Astrocyte (in vitro differentiated cells and primary cell): Measurements from ENCODE around the gene DRP2. TPM values are rescaled to one million over a fixed set of nuclear protein-coding genes. Genes with fewer than 3 reads are reported as not detected.

Experiments
- DNase-seq: peaks from one replicate; pipeline ENCODE4 v3.0.0-alpha.2; 2010; ENCODE audit warnings: low read depth
- FAIRE-seq: peaks from 2 replicates; lab custom pipeline; 2011; peaks lifted over from hg19 to GRCh38; lab: Jason Lieb, UNC
- H2AFZ ChIP-seq: 2 replicates; pipeline ENCODE4 v1.6.0; 2012; ENCODE audit warnings: low read depth, low read length, inconsistent platforms
- H3K27ac ChIP-seq: 2 replicates; pipeline ENCODE4 v1.5.1; 2011; ENCODE audit warnings: low read depth, low read length, inconsistent platforms
- H3K27me3 ChIP-seq: 2 replicates; pipeline ENCODE4 v1.6.0; 2011; ENCODE audit warnings: low read length, inconsistent platforms; ENCODE audit not compliant: insufficient read depth
- H3K36me3 ChIP-seq: 2 replicates; pipeline ENCODE4 v1.5.1; 2011; ENCODE audit warnings: low read length, inconsistent platforms; ENCODE audit not compliant: insufficient read depth
- H3K4me1 ChIP-seq: 2 replicates; pipeline ENCODE4 v1.5.1; 2011; ENCODE audit warnings: low read length, inconsistent platforms; ENCODE audit not compliant: insufficient read depth
- H3K4me2 ChIP-seq: 2 replicates; pipeline ENCODE4 v1.6.0; 2012; ENCODE audit warnings: low read length, inconsistent platforms
- H3K4me3 ChIP-seq: 2 replicates; pipeline ENCODE4 v1.5.1; 2011; ENCODE audit warnings: low read depth, mild to moderate bottlenecking, low read length, inconsistent platforms; ENCODE audit not compliant: insufficient read depth
- H3K79me2 ChIP-seq: 2 replicates; pipeline ENCODE4 v1.6.0; 2012; ENCODE audit warnings: mild to moderate bottlenecking, low read length, inconsistent platforms; ENCODE audit not compliant: insufficient read depth
- H3K9ac ChIP-seq: 2 replicates; pipeline ENCODE4 v1.6.0; 2012; ENCODE audit warnings: mild to moderate bottlenecking, low read length, inconsistent platforms
- H3K9me3 ChIP-seq: 2 replicates; pipeline ENCODE4 v1.5.1; 2012; ENCODE audit warnings: low read depth, mild to moderate bottlenecking, low read length, inconsistent platforms; ENCODE audit not compliant: insufficient read depth
- H4K20me1 ChIP-seq: 2 replicates; pipeline ENCODE4 v1.6.0; 2012; ENCODE audit warnings: low read length, inconsistent platforms; ENCODE audit not compliant: insufficient read depth
- H3K27ac Mint-ChIP-seq: one replicate; pipeline ENCODE4 v1.8.0; 2021; ENCODE audit warnings: mild to moderate bottlenecking, mixed read lengths; ENCODE audit not compliant: unreplicated experiment
- H3K27me3 Mint-ChIP-seq: one replicate; pipeline ENCODE4 v1.8.0; 2021; ENCODE audit warnings: low read depth, mixed read lengths; ENCODE audit not compliant: unreplicated experiment
- H3K36me3 Mint-ChIP-seq: one replicate; pipeline ENCODE4 v1.8.0; 2021; ENCODE audit warnings: low read depth, mixed read lengths; ENCODE audit not compliant: unreplicated experiment
- H3K4me1 Mint-ChIP-seq: one replicate; pipeline ENCODE4 v1.8.0; 2021; ENCODE audit warnings: low read depth, mixed read lengths; ENCODE audit not compliant: unreplicated experiment
- H3K4me3 Mint-ChIP-seq: one replicate; pipeline ENCODE4 v1.8.0; 2021; ENCODE audit warnings: mild to moderate bottlenecking, moderate library complexity, mixed read lengths; ENCODE audit not compliant: unreplicated experiment
- H3K9me3 Mint-ChIP-seq: one replicate; pipeline ENCODE4 v1.8.0; 2021; ENCODE audit warnings: mild to moderate bottlenecking, mixed read lengths; ENCODE audit not compliant: unreplicated experiment
- EZH2 ChIP-seq: IDR thresholded peaks from 2 replicates; pipeline ENCODE4 v1.6.1; 2012; ENCODE audit warnings: mild to moderate bottlenecking, low read length, inconsistent platforms; ENCODE audit not compliant: insufficient read depth
- total RNA-seq: library from RNA; stranded (reverse); gene quantifications from 2 replicates; pipeline ENCODE4 v1.2.1, GENCODE V29; 2021
- TF ChIP-seq, protein P1 (sequence below): IDR thresholded peaks from 2 replicates; pipeline ENCODE4 v1.5.1; 2011; ENCODE audit warnings: low read depth, mild to moderate bottlenecking, inconsistent platforms, low read length, moderate library complexity; ENCODE audit not compliant: insufficient read depth

DRP2 gene
- total RNA-seq, 1 donor from 2014 or later: 4.2 TPM

DNA sequence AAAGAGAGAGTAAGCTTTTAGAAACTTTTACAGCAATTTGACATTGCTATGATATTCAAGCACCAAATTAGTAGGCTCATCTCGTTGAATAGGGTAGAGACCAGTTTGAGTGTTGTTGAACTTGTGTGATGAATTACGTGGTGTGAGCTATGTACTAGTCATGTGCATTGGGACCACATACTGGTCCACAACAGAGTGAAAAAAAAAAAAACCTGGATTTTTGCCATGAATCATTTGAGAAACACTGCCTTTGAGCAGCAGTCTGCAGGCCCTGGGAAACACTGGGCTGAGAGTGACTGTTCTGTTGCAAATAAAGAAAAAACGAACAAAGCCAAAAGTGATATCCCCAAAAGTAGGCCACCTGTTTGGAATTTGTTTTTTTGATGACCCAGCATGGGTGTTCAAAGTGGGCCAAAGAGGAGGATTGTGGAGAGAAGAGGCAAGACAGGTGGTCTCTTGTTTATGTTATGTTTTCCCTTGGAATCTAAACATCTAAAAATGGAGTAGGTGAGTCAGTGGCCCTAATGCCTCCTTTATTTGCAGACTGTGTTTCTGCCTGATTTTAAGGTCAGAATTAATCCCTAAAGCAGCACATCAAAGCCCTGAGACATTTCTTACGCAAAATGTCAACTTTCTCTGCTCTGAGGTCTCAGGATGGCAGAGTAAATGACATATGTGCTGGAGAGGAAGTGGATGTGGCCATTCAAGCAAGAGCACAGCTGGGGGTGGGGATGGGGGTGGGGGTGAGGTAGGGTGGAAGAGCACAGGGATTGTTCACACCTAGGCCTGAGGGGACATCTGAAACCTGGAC lies 38.1 kb downstream of the DRP2 start:
- H3K27me3 ChIP-seq: no peaks in the 10 kb centered on the region
- FAIRE-seq (peak; percentile 88), DNase-seq (peak; percentile 16)
- Mint-ChIP-seq H3K4me3 (no peak overlapping the region), H3K27me3 (no peaks in the 10 kb centered on the region), H3K27ac (no peak overlapping the region), H3K4me1 (peaks cover 4% of the 10 kb centered on the region), H3K36me3 (peaks cover 2% of the 10 kb centered on the region), H3K9me3 (no peaks in the 10 kb centered on the region)
- no peak overlapping the region for H3K4me3 ChIP-seq
- no peaks in the 10 kb centered on the region for H3K4me1 ChIP-seq
- no peak overlapping the region for H2AFZ ChIP-seq
- H3K27ac ChIP-seq: no peak overlapping the region
- TF ChIP-seq, protein P1, sequence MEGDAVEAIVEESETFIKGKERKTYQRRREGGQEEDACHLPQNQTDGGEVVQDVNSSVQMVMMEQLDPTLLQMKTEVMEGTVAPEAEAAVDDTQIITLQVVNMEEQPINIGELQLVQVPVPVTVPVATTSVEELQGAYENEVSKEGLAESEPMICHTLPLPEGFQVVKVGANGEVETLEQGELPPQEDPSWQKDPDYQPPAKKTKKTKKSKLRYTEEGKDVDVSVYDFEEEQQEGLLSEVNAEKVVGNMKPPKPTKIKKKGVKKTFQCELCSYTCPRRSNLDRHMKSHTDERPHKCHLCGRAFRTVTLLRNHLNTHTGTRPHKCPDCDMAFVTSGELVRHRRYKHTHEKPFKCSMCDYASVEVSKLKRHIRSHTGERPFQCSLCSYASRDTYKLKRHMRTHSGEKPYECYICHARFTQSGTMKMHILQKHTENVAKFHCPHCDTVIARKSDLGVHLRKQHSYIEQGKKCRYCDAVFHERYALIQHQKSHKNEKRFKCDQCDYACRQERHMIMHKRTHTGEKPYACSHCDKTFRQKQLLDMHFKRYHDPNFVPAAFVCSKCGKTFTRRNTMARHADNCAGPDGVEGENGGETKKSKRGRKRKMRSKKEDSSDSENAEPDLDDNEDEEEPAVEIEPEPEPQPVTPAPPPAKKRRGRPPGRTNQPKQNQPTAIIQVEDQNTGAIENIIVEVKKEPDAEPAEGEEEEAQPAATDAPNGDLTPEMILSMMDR: no peak
- no peak for TF ChIP-seq EZH2
- no peaks in the 10 kb centered on the region for H3K79me2 ChIP-seq
- no peak overlapping the region for H3K4me2 ChIP-seq
- H3K9me3 ChIP-seq: no peaks in the 10 kb centered on the region
- peaks cover 10% of the 10 kb centered on the region for H3K36me3 ChIP-seq
- no peak overlapping the region for H3K9ac ChIP-seq
- H4K20me1 ChIP-seq: no peaks in the 10 kb centered on the region

DNA sequence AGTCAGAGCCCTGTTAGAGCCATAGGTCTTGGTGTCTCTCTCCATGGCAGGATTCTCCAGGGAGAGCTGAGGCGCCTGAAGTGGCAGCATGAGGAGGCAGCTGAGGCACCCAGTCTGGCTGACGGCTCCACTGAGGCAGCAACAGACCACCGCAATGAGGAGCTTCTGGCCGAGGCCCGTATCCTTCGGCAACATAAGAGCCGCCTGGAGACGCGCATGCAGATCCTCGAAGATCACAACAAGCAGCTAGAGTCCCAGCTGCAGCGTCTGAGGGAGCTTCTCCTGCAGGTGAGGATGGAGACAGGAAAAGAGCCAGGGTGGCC lies 38.6 kb downstream of the DRP2 start:
- no peak for DNase-seq
- Mint-ChIP-seq H3K4me1 (peaks cover 4% of the 10 kb centered on the region), H3K9me3 (no peaks in the 10 kb centered on the region), H3K36me3 (peaks cover 2% of the 10 kb centered on the region), H3K27me3 (no peaks in the 10 kb centered on the region), H3K27ac (no peak overlapping the region), H3K4me3 (no peak overlapping the region)
- Histone ChIP-seq H3K9me3 (no peaks in the 10 kb centered on the region), H3K79me2 (no peaks in the 10 kb centered on the region), H3K36me3 (peaks cover 10% of the 10 kb centered on the region), H3K27me3 (no peaks in the 10 kb centered on the region), H3K4me1 (no peaks in the 10 kb centered on the region), H3K9ac (no peak overlapping the region), H3K4me2 (no peak overlapping the region), H2AFZ (no peak overlapping the region), H3K4me3 (no peak overlapping the region), H3K27ac (no peak overlapping the region), H4K20me1 (no peaks in the 10 kb centered on the region)
- TF ChIP-seq, protein P1: no peak
- no peak for TF ChIP-seq EZH2
- no peak for FAIRE-seq

DNA sequence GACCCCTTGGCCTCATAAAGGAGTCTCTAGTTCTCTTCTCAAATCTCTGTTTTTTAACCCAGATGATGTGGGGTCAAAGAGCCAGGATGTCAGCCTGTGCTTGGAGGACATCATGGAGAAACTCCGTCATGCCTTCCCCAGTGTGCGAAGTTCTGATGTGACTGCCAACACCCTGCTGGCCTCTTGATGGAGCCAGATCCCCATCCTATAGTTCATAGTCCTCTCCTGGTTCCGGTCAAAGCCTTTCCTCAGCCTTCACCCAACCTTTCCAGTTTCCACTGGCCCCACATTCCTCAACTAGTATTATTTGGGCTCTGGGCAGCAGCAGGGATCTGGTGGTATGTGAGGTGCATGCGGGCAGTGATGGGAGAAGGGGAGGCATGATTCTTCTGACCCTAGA lies 40.8 kb downstream of the DRP2 start:
- Histone ChIP-seq H3K4me1 (no peaks in the 10 kb centered on the region), H3K4me3 (no peak overlapping the region), H3K36me3 (peaks cover 6% of the 10 kb centered on the region), H3K9me3 (no peaks in the 10 kb centered on the region), H3K27ac (no peak overlapping the region), H3K79me2 (no peaks in the 10 kb centered on the region), H3K9ac (no peak overlapping the region), H3K27me3 (no peaks in the 10 kb centered on the region), H2AFZ (no peak overlapping the region), H3K4me2 (no peak overlapping the region), H4K20me1 (no peaks in the 10 kb centered on the region)
- TF ChIP-seq EZH2: no peak
- TF ChIP-seq, protein P1: no peak
- no peaks in the 10 kb centered on the region for H3K9me3 Mint-ChIP-seq
- H3K27me3 Mint-ChIP-seq: no peaks in the 10 kb centered on the region
- H3K4me1 Mint-ChIP-seq: peaks cover 4% of the 10 kb centered on the region
- H3K4me3 Mint-ChIP-seq: no peak overlapping the region
- H3K27ac Mint-ChIP-seq: no peak overlapping the region
- FAIRE-seq (peak; percentile 29), DNase-seq (no peak)
- H3K36me3 Mint-ChIP-seq: peaks cover 2% of the 10 kb centered on the region
